ENCODE results near the gene PDE3A. TPM values are rescaled to one million over a fixed set of nuclear protein-coding genes. Genes with fewer than 3 reads are reported as not detected.

Gene PDE3A
- total and polyA plus RNA-seq, 10 of the 15 experiments (the other 5 are each of a cell fraction or from before 2014, with no cell fraction given): 0.01 to 2.6 (median 1.5) TPM

DNA sequence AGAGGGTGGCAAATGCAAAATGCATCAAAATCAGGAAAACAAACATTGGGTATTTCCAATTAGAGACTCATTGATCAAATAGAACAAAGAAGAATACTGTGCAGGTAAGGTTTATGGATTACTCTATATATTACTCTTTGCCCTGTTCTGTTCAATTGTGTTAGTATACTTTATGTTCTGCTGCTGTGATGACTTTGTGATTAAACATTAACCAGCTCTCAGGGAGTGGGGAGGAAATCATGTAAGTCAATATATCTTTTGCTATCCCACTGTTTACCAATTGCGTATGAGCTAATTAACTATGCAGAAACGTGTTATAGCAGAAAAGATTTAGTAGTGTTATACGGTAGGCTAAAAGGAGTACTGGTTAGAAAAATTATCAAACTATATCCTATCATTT is 129.4 kb downstream of the PDE3A start:
- ChIA-PET CTCF (no interaction called here), SMC1A (ENCODE audit: uncharacterized antibody, unreplicated experiment) (interaction anchor here (1.0 kb wide), 1 partner anchor 40 kb away, joined by 4 read pairs; no protein-coding TSS in a partner anchor), POLR2A (no interaction called here), RAD21 (ENCODE audit: unreplicated experiment) (no interaction called here)
- H3K4me3 ChIP-seq: no peak overlapping the region
- no peak overlapping the region for H2AFZ ChIP-seq (ENCODE audit: control insufficient read depth, low read depth, low read length)
- no peaks in the 10 kb centered on the region for H3K36me3 ChIP-seq (ENCODE audit: control insufficient read depth in 2 of 2, insufficient read depth in 2 of 2, low read length in 1 of 2)
- FAIRE-seq (no peak), DNase-seq (ENCODE audit: low read depth, low spot score) (no peak), ATAC-seq (no peak)
- no peaks in the 10 kb centered on the region for H4K20me1 ChIP-seq (ENCODE audit: control insufficient read depth, insufficient read depth)
- no TSS peak for BruUV-seq (replicated peaks)
- no peaks in the 10 kb centered on the region for H3K79me2 ChIP-seq (ENCODE audit: control insufficient read depth, insufficient read depth, low read length)
- H3K9me3 ChIP-seq (replicated peaks; ENCODE audit: control insufficient read depth, insufficient read depth, low read length): no peaks in the 10 kb centered on the region
- no peak overlapping the region for H3K27ac ChIP-seq (ENCODE audit: control insufficient read depth, insufficient read depth)
- in situ Hi-C loops (cut with MboI) (no loop called here), intact Hi-C loops (cut with micrococcal nuclease; ENCODE audit: unreplicated experiment) (no loop called here)
- H3K4me1 ChIP-seq (ENCODE audit: control insufficient read depth, insufficient read depth, low read length): no peaks in the 10 kb centered on the region
- no peaks in the 10 kb centered on the region for H3K27me3 ChIP-seq (replicated peaks in 1 of 2; ENCODE audit: control insufficient read depth in 2 of 2, insufficient read depth in 2 of 2, low read length in 1 of 2)
- no peak overlapping the region for H3K4me2 ChIP-seq (ENCODE audit: control insufficient read depth, insufficient read depth)
- H3K9ac ChIP-seq (ENCODE audit: control insufficient read depth, insufficient read depth, low read length): no peak overlapping the region
- WGBS (ENCODE audit: insufficient coverage, insufficient replicate concordance, low lambda C conversion rate, missing lambda C conversion rate): 30% methylated on average over 3 of the region's 3 CpGs
- TF ChIP-seq SMARCA5 (IDR thresholded peaks at IDR 0.05): no peak
- no peak for TF ChIP-seq IRF3 (IDR thresholded peaks at IDR 0.05)
- no peak for TF ChIP-seq SPI1 (IDR thresholded peaks at IDR 0.05; ENCODE audit: borderline replicate concordance, insufficient read depth, low read depth, low read length)
- TF ChIP-seq, protein P1, sequence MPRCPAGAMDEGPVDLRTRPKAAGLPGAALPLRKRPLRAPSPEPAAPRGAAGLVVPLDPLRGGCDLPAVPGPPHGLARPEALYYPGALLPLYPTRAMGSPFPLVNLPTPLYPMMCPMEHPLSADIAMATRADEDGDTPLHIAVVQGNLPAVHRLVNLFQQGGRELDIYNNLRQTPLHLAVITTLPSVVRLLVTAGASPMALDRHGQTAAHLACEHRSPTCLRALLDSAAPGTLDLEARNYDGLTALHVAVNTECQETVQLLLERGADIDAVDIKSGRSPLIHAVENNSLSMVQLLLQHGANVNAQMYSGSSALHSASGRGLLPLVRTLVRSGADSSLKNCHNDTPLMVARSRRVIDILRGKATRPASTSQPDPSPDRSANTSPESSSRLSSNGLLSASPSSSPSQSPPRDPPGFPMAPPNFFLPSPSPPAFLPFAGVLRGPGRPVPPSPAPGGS (IDR thresholded peaks at IDR 0.05; ENCODE audit: borderline replicate concordance, insufficient read depth, low read depth, low read length, poor library complexity, severe bottlenecking): no peak
- TF ChIP-seq STAT1 (conservative IDR thresholded peaks at IDR 0.05): no peak
- no peak for TF ChIP-seq FOS (IDR thresholded peaks at IDR 0.05; ENCODE audit: borderline replicate concordance, extremely low read depth, insufficient read length)
- TF ChIP-seq, protein P2, sequence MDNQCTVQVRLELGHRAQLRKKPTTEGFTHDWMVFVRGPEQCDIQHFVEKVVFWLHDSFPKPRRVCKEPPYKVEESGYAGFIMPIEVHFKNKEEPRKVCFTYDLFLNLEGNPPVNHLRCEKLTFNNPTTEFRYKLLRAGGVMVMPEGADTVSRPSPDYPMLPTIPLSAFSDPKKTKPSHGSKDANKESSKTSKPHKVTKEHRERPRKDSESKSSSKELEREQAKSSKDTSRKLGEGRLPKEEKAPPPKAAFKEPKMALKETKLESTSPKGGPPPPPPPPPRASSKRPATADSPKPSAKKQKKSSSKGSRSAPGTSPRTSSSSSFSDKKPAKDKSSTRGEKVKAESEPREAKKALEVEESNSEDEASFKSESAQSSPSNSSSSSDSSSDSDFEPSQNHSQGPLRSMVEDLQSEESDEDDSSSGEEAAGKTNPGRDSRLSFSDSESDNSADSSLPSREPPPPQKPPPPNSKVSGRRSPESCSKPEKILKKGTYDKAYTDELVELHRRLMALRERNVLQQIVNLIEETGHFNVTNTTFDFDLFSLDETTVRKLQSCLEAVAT (IDR thresholded peaks at IDR 0.05): no peak
- no peak for TF ChIP-seq SIN3A (IDR thresholded peaks at IDR 0.05; ENCODE audit: low read depth, low read length)
- TF ChIP-seq, protein P3, sequence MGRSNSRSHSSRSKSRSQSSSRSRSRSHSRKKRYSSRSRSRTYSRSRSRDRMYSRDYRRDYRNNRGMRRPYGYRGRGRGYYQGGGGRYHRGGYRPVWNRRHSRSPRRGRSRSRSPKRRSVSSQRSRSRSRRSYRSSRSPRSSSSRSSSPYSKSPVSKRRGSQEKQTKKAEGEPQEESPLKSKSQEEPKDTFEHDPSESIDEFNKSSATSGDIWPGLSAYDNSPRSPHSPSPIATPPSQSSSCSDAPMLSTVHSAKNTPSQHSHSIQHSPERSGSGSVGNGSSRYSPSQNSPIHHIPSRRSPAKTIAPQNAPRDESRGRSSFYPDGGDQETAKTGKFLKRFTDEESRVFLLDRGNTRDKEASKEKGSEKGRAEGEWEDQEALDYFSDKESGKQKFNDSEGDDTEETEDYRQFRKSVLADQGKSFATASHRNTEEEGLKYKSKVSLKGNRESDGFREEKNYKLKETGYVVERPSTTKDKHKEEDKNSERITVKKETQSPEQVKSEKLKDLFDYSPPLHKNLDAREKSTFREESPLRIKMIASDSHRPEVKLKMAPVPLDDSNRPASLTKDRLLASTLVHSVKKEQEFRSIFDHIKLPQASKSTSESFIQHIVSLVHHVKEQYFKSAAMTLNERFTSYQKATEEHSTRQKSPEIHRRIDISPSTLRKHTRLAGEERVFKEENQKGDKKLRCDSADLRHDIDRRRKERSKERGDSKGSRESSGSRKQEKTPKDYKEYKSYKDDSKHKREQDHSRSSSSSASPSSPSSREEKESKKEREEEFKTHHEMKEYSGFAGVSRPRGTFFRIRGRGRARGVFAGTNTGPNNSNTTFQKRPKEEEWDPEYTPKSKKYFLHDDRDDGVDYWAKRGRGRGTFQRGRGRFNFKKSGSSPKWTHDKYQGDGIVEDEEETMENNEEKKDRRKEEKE (IDR thresholded peaks at IDR 0.05): no peak
- TF ChIP-seq JUND (IDR thresholded peaks at IDR 0.05; ENCODE audit: low read depth, low read length): no peak
- no peak for TF ChIP-seq PKNOX1 (IDR thresholded peaks at IDR 0.05)
- TF ChIP-seq, protein P4, sequence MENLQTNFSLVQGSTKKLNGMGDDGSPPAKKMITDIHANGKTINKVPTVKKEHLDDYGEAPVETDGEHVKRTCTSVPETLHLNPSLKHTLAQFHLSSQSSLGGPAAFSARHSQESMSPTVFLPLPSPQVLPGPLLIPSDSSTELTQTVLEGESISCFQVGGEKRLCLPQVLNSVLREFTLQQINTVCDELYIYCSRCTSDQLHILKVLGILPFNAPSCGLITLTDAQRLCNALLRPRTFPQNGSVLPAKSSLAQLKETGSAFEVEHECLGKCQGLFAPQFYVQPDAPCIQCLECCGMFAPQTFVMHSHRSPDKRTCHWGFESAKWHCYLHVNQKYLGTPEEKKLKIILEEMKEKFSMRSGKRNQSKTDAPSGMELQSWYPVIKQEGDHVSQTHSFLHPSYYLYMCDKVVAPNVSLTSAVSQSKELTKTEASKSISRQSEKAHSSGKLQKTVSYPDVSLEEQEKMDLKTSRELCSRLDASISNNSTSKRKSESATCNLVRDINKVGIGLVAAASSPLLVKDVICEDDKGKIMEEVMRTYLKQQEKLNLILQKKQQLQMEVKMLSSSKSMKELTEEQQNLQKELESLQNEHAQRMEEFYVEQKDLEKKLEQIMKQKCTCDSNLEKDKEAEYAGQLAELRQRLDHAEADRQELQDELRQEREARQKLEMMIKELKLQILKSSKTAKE (IDR thresholded peaks at IDR 0.05; ENCODE audit: low read depth, poor library complexity, severe bottlenecking): no peak
- TF ChIP-seq MXI1 (IDR thresholded peaks at IDR 0.05; ENCODE audit: low read depth, low read length): no peak
- no peak for TF ChIP-seq CBX5 (IDR thresholded peaks at IDR 0.05; ENCODE audit: low read depth)
